ENCODE data around the gene RIPOR3.
"Not testable (repeated sequence)": the region's sequence is repeated elsewhere in the genome, so short reads cannot be mapped to it uniquely, and the experiment has no call there.

RIPOR3 gene

DNA sequence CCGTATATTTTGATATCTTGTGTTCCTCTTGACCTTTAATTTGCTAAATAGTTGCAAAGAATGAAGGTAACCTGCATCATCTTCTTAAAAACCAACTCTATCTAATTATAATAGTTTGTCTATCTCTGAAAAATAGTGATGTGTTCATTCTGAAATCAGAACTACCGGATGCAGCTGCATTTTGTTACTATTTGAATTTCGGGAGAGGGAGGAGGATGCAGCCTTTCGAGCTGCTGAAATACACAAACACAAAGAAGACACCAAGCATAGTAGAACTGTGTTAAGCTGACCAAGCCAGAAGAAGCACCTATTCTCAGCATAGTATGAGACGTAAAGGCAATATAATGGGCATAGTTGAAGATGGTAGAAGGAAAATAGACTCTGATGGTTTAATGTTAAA, 148.0 kb downstream of the RIPOR3 start:
- no peak for DNase-seq

DNA sequence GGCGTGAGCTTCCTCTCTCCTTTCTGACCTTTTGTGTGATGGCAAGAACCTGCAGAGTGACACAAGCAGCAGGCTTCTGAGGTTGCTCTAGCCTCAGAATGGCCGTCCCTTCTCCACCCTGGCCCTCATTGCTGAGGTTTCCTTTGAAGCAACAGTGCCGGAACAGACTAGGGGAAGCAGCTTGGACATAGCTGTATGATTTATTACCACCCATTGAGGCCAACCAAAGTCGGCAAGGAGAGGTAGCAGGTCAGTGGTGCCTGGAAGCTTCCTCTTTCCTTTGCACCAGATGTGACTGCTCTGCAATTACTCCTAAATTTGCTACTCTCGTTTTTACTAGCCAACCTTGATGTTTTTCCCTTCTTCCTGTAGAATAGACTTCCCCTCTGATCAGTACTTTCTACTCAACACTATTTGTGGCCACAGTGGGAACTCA, 149.7 kb downstream of the RIPOR3 start:
- no peak for DNase-seq

DNA sequence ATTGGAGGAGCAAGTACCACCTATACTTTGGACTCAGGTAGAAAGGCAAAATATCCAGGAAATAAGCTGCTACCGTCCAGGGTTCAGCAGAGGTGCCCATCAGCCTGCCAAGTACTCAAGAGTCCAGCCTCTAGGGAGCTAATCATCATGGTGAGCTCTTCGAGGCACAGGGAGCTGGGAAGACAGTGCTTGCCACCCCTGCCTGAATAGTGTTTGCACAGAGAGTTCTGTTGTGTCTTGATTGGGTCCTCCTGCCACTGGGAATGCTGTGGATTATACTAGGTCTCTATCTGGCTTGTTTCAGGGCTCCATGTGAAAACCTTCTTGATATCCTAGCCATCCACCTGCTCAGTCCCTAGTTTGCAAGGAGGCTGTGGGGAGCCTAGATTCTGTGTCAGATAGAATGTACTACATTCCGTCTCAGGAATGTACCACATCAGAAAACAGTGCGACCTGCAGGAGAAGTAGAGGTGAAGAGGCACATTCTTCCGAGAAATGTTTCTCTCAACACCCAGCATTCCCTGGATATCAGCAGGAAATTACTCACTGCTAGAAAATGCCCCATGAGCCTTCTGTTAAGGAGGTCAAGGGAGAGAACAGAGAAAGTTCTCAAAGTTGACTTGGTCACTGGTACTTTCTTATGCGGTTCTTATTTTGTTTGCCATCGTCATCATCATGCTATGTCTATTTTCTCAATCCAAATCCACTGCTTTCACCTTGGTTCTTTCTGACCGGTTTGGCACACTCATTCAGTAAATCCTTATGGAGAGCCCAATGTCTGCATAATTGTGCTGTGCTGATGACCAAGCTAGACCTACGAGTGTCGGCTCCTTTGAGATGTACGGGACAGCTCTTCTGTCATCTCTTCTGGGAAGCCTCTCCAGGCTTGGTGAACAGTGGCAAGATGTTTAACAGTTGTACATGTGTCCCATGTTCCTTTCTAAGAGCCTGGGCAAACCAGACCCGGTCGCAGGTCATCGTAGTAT, 150.4 kb downstream of the RIPOR3 start:
- DNase-seq, result no peak

DNA sequence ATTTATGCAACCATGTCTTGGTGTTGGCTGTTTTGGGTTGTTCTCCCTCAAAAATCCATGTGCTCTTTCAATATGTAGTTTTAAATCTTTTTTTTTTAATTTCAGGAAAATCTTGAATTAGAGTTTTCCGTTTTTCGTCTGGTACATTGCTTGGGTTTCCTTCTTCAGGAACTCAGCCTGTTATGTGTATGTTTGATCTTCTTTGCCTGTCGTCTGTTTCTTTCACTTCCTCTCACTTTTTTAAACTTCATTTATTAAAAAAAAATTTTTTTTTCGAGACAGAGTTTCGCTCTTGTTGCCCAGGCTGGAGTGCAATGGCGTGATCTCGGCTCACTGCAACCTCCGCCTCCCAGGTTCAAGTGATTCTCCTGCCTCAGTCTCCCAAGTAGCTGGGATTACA, 151.5 kb downstream of the RIPOR3 start:
- DNase-seq, result not testable (repeated sequence)

DNA sequence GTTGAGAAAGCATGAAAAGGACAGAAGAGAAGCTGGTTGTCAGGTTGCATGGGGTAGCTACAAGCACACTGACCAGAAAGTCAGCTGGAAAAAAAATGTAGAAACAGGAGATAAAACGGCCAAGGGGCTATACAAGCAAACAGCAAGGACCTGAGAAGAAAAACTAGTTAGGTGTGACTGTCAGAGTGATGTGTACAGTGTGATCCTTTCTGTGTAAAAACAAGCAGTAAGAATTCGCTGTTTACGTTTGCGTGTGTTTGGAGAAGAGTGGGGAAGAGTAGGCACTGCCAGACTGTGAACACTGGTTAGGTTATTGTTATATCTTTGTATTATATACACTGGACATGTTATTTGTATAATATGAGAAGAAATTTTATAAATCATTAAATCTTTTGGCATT, 153.1 kb downstream of the RIPOR3 start:
- no peak for DNase-seq

DNA sequence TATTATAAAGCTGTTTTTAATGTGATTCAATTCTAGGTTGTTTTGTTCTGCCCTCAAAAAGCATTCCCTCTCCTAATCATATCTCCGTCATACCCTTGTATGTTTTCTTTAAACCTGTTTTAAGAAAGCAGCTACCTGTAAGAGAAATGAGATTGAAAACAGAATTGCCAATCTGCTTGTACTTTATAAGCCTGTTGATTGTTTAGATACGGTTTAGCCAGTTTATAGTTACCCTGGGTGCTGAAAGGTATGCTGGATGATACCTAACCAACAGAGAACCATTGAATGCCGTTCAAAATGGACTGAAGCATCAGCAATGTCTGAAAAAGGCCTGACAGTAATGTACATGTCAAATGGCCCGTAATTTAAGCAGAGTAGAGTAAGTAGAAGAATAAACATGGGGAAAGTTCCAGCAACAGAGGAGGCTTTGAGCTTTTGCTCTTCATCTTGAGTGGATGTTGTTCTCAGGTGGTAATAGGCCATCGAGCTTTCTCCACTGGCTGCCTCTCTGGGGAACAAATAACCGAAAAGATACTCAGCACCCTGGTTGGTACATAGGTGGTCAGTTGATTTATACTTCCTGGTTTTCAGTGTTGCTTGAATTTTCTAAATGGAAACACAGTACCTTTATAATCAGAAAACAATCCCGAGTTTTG, 153.7 kb downstream of the RIPOR3 start:
- DNase-seq, result no peak

DNA sequence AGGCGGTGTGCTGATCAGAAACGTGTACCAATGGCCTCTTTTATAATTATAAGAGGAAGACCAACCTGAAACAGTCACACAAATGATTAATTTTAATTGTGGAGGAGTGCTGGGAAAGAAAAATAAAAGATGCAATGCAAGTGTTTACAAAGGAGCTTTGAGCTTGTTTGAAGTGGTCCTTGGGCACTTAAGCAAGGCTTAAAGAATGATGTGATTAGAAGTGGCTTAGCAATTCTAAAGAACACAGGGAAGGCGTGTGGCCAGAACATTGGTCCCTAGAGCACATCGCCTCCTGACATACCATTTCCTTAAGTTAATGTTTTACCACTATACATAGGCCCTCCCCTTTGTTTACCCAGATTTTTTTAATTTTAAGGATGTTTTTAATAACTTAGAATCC, 155.0 kb downstream of the RIPOR3 start:
- DNase-seq, result no peak

Measured in T-helper 1 cell (primary cell).